ENCODE measurements around the gene KLHL2. TPM values are rescaled to one million over a fixed set of nuclear protein-coding genes. Genes with fewer than 3 reads are reported as not detected.

Gene KLHL2
- total RNA-seq, 1 donor from 2014 or later: 24.3 TPM

DNA sequence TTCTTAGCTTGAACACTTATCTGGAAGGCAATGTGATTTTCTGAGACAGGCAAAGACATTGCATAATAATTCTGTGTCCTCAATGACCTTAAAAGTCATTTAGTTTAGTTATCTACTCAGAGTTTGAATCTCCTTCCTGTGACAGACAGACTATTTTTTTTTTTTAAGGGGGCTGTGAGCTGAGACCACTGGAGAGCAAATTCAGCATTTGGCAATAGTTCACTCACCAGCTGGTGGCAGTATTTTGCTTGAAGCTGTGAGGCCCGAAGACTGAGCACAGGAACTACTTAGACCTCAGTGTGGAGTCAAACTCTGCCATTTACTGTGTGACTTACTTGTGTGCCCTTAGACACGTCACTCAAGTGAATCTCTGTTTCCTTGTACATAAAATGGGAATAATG, 148.5 kb downstream of the KLHL2 start:
- H3K36me3 ChIP-seq: no peaks in the 10 kb centered on the region
- H3K9me3 ChIP-seq (ENCODE audit: low read depth): no peaks in the 10 kb centered on the region
- H3K4me1 ChIP-seq: peaks cover 5% of the 10 kb centered on the region
- H3K27ac ChIP-seq: no peak overlapping the region
- Mint-ChIP-seq H3K9me3 (peaks cover 14% of the 10 kb centered on the region), H3K27me3 (ENCODE audit: insufficient read depth, low read depth) (no peaks in the 10 kb centered on the region), H3K4me3 (no peak overlapping the region), H3K36me3 (peaks cover 4% of the 10 kb centered on the region), H3K4me1 (peaks cover 8% of the 10 kb centered on the region), H3K27ac (no peak overlapping the region)
- H3K9ac ChIP-seq: no peak overlapping the region
- TF ChIP-seq, protein P1, sequence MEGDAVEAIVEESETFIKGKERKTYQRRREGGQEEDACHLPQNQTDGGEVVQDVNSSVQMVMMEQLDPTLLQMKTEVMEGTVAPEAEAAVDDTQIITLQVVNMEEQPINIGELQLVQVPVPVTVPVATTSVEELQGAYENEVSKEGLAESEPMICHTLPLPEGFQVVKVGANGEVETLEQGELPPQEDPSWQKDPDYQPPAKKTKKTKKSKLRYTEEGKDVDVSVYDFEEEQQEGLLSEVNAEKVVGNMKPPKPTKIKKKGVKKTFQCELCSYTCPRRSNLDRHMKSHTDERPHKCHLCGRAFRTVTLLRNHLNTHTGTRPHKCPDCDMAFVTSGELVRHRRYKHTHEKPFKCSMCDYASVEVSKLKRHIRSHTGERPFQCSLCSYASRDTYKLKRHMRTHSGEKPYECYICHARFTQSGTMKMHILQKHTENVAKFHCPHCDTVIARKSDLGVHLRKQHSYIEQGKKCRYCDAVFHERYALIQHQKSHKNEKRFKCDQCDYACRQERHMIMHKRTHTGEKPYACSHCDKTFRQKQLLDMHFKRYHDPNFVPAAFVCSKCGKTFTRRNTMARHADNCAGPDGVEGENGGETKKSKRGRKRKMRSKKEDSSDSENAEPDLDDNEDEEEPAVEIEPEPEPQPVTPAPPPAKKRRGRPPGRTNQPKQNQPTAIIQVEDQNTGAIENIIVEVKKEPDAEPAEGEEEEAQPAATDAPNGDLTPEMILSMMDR (IDR thresholded peaks at IDR 0.05): peak; percentile 67
- TF ChIP-seq EZH2phosphoT487 (IDR thresholded peaks at IDR 0.05): no peak
- peaks cover 5% of the 10 kb centered on the region for H3F3A ChIP-seq (ENCODE audit: low read depth)
- H2AFZ ChIP-seq (replicated peaks): no peak overlapping the region
- no peaks in the 10 kb centered on the region for H3K79me2 ChIP-seq (ENCODE audit: low read depth)
- peak; percentile 78 for DNase-seq (ENCODE audit: low spot score)
- no peak overlapping the region for H3K4me3 ChIP-seq
- H3K27me3 ChIP-seq: no peaks in the 10 kb centered on the region
- H3K4me2 ChIP-seq: no peak overlapping the region
- no peaks in the 10 kb centered on the region for H4K20me1 ChIP-seq (ENCODE audit: low read depth)

DNA sequence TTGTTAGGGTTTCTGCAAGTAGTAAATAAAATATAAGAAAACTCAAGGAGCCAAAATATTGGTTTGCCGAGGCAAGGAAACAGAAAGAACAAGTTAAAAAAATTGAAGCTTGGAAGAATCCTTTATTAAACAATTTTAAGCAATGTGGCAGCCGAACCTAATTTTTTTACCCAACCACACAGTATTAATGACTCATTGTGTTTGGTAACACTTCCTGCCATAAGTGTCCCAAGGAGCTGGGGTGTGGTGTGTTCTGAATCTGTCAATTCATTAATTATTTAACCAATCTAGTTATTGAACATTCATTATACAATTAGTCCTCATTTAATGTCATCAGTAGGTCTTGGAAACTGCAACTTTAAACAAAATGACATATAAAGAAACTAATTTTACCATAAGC, 152.1 kb downstream of the KLHL2 start:
- TF ChIP-seq EZH2 (IDR thresholded peaks at IDR 0.05) (no peak), EZH2phosphoT487 (IDR thresholded peaks at IDR 0.05) (no peak)
- TF ChIP-seq, protein P1 (IDR thresholded peaks at IDR 0.05): no peak
- Histone ChIP-seq H3K79me2 (ENCODE audit: low read depth) (no peaks in the 10 kb centered on the region), H3K4me1 (peaks cover 5% of the 10 kb centered on the region), H3K36me3 (no peaks in the 10 kb centered on the region), H3K9me3 (ENCODE audit: low read depth) (no peaks in the 10 kb centered on the region), H3F3A (ENCODE audit: low read depth) (peaks cover 5% of the 10 kb centered on the region), H3K9ac (no peak overlapping the region), H3K27me3 (no peaks in the 10 kb centered on the region), H3K4me2 (no peak overlapping the region), H3K27ac (no peak overlapping the region), H4K20me1 (ENCODE audit: low read depth) (no peaks in the 10 kb centered on the region), H3K4me3 (no peak overlapping the region), H2AFZ (replicated peaks) (no peak overlapping the region)
- Mint-ChIP-seq H3K4me3 (no peak overlapping the region), H3K4me1 (peaks cover 2% of the 10 kb centered on the region), H3K9me3 (no peaks in the 10 kb centered on the region), H3K36me3 (no peaks in the 10 kb centered on the region), H3K27ac (no peak overlapping the region), H3K27me3 (ENCODE audit: insufficient read depth, low read depth) (no peaks in the 10 kb centered on the region)
- DNase-seq (ENCODE audit: low spot score): no peak

DNA sequence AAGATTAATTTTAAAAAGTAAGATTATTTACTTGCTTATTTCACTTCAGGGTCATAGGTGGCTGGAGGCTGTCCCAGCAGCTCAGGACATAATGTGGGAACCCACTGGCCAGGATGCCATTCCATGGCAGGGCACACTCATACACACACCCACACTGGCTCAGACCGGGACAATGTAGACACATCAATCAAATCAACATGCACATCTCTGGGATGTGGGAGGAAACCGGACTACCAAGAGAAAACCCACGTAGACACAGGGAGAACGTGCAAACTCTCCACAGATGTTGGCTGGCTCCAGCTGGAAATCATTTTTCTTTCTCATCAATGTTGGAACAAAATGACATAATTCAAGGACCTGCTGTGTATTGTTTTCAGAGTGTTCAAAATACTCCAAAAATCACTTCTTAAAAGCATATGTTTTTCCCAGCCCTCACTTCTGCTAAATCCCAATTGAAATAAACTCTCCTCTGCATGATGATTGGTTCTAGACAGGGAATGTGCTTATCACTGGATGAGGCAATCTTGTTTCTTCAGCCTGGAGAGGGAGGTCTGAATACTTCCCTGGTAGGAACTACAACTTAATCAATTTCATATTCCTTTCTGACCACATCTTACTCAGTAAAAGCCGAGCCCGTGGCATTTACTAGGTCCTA, 152.8 kb downstream of the KLHL2 start:
- Histone ChIP-seq H4K20me1 (ENCODE audit: low read depth) (no peaks in the 10 kb centered on the region), H3K4me3 (no peak overlapping the region), H3F3A (ENCODE audit: low read depth) (peaks cover 5% of the 10 kb centered on the region), H3K79me2 (ENCODE audit: low read depth) (no peaks in the 10 kb centered on the region), H3K27me3 (no peaks in the 10 kb centered on the region), H3K4me1 (peaks cover 5% of the 10 kb centered on the region), H2AFZ (replicated peaks) (no peak overlapping the region), H3K9ac (no peak overlapping the region), H3K9me3 (ENCODE audit: low read depth) (no peaks in the 10 kb centered on the region), H3K4me2 (no peak overlapping the region), H3K27ac (no peak overlapping the region), H3K36me3 (no peaks in the 10 kb centered on the region)
- DNase-seq (ENCODE audit: low spot score): no peak
- Mint-ChIP-seq H3K36me3 (no peaks in the 10 kb centered on the region), H3K9me3 (no peaks in the 10 kb centered on the region), H3K27ac (no peak overlapping the region), H3K4me1 (peaks cover 2% of the 10 kb centered on the region), H3K27me3 (ENCODE audit: insufficient read depth, low read depth) (no peaks in the 10 kb centered on the region), H3K4me3 (no peak overlapping the region)
- TF ChIP-seq EZH2phosphoT487 (IDR thresholded peaks at IDR 0.05) (no peak), EZH2 (IDR thresholded peaks at IDR 0.05) (no peak)
- TF ChIP-seq, protein P1 (IDR thresholded peaks at IDR 0.05): no peak
